ENCODE measurements around the gene PARD3B. TPM values are rescaled to one million over a fixed set of nuclear protein-coding genes. Genes with fewer than 3 reads are reported as not detected.

Gene PARD3B
- total RNA-seq, 1 donor from 2014 or later = 6.8 TPM

GRCh38 chr2:205079173-205079572, 533.9 kb downstream of the PARD3B start:
- ATAC-seq (ENCODE audit: poor library complexity) (no peak), DNase-seq (no peak)
- intact Hi-C loops (cut with DNase I) = no loop called here

GRCh38 chr2:205086662-205087061, 541.4 kb downstream of the PARD3B start:
- DNase-seq = no peak
- no peak for ATAC-seq (ENCODE audit: poor library complexity)
- intact Hi-C loops (cut with DNase I) = no loop called here

- ATAC-seq (ENCODE audit: poor library complexity) (no peak), DNase-seq (no peak)
- intact Hi-C loops (cut with DNase I) = no loop called here
Measured at GRCh38 chr2:205087862-205088261, 542.6 kb downstream of the PARD3B start.

GRCh38 chr2:205089958-205090357, 544.7 kb downstream of the PARD3B start:
- no peak for ATAC-seq (ENCODE audit: poor library complexity)

DNA sequence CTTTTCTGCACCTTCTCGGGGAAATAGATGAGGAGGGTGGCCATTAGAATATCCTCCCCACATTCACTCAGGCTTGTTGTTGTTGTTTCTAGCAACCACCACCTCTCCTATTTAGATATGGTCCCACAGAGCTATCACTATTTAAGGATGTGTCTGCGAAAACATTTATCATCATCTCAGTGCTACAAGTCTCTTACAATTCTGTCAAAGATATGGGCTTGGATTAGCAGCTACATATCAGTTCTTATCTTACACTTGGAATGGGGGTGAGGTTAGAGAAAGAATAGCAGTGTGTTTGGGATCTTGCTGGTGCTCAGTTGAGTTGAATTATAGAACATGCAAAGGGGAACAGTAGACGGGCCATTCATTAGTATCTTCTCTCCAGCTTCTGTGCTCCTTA, 546.1 kb downstream of the PARD3B start:
- intact Hi-C loops (cut with DNase I) = no loop called here
- no peak for ATAC-seq (ENCODE audit: poor library complexity)
- no peak for DNase-seq

More at GRCh38 chr2:205089958-205090357, 544.7 kb downstream of the PARD3B start:
- DNase-seq = no peak
- intact Hi-C loops (cut with DNase I) = no loop called here

DNA sequence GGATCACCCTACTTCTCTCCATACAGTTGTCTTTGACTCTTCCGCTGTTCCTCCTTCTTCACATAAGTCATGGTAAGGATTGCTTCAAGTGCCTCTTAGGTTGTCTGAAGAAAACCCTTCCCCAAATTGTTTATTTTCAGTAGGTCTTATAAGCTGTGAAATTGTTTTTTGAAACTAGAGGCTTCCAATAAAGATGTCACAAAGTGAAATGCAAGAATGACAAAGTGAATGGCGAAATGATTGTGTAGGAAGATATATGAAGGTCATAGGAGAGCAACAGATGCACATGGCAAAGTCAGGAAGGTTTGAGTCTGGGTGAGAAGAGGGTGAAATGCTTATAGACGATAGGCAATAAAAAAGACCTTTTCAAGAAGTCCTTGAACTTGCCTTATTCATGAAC, 548.8 kb downstream of the PARD3B start:
- intact Hi-C loops (cut with DNase I) = no loop called here
- DNase-seq = no peak

GRCh38 chr2:205103699-205104098, 558.4 kb downstream of the PARD3B start:
- ATAC-seq (ENCODE audit: poor library complexity) (no peak), DNase-seq (no peak)
- intact Hi-C loops (cut with DNase I) = no loop called here

More for the DNA sequence above, 548.8 kb downstream of the PARD3B start:
- no peak for ATAC-seq (ENCODE audit: poor library complexity)

GRCh38 chr2:205107810-205108209, 562.5 kb downstream of the PARD3B start:
- DNase-seq = no peak
- no peak for ATAC-seq (ENCODE audit: poor library complexity)
- intact Hi-C loops (cut with DNase I) = no loop called here

- DNase-seq = no peak
- intact Hi-C loops (cut with DNase I) = no loop called here
- ATAC-seq (ENCODE audit: poor library complexity) = no peak
Measured at GRCh38 chr2:205115511-205115910, 570.2 kb downstream of the PARD3B start.

- ATAC-seq (ENCODE audit: poor library complexity) = no peak
- DNase-seq = no peak
- intact Hi-C loops (cut with DNase I) = no loop called here
Measured at GRCh38 chr2:205117125-205117524, 571.9 kb downstream of the PARD3B start.

- no peak for DNase-seq
- ATAC-seq (ENCODE audit: poor library complexity) = no peak
- intact Hi-C loops (cut with DNase I) = no loop called here
Measured at GRCh38 chr2:205119136-205119535, 573.9 kb downstream of the PARD3B start.

DNA sequence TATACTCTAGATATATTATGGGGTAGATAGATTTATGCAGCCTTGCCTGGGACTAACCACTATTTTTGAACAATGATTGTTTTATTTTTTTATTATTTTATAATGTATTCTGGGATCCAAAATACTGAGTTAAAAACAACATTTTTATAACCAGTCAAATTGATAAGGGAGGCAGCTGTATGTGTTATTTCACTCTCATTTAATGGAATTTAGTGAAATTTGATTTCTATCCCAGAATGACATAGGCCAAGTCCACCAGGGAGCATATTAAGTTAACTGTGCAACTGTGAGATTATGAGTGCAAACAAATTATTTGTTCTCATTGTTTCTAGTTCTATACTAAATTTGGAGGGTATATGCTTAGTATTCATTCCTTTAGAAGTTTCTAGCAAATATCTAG, 583.5 kb downstream of the PARD3B start:
- ATAC-seq (ENCODE audit: poor library complexity) (no peak), DNase-seq (no peak)
- intact Hi-C loops (cut with DNase I) = no loop called here

DNA sequence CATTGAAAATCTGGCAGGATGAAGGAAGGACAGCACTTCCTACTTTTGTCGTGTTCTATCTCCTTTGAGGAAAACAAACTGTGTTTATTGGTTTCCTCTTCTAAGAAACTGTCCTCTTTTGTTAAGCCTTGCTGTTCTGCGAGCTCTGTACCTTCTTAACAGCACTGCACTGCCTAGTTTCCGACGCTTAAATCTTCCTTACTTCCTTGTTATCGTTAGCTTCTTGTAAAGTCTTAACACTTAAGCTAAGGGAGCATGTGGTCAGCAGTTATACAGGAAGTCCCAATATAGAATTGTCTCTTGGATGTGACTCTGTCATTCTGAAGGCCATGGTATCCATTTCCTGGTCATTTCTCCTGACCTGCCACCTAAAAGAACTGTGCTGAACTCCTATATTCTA, 584.3 kb downstream of the PARD3B start:
- intact Hi-C loops (cut with DNase I) = no loop called here
- DNase-seq (no peak), ATAC-seq (ENCODE audit: poor library complexity) (no peak)

- no peak for DNase-seq
- intact Hi-C loops (cut with DNase I) = no loop called here
Measured at GRCh38 chr2:205130111-205130829, 585.0 kb downstream of the PARD3B start.

DNA sequence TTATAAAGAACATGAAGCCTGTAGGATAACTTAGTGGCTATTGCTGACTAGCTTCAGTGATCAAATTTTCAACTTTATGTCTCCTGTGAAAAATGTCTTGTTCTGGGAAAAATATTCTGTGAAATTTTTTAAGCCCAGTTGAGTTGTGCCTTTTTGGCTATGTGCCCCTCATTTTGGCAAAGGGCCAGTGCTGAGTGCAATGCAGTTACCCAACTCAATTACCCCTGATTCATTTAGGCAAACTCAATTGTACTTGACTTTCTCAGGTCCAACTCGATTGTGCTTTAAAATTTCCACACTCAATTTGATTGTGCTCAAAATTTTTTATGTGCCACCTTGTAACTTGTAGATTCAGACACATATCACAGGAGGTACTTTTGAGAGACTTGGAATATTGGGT, 588.3 kb downstream of the PARD3B start:
- intact Hi-C loops (cut with DNase I) = no loop called here
- peak; percentile 55 for DNase-seq
- no peak for ATAC-seq (ENCODE audit: poor library complexity)

More at GRCh38 chr2:205130111-205130829, 585.0 kb downstream of the PARD3B start:
- no peak for ATAC-seq (ENCODE audit: poor library complexity)

DNA sequence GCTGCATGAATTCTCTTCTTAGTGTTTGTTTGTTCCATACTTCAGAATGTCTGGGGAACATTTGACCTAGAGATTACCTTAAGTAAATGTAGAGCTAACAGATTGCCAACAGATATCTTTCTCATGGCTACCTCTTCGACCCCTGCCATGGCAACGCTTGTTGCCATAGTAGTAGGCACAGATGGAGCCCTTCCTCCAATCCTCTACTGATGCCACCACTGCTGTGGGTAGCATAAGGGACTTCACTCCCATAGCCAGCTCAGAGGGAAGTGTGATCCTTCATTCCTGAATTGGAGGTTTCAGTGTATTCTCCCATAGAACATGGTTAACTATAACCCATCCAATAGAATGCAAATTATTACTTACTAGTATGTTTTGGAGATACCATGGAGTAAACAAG, 593.5 kb downstream of the PARD3B start:
- DNase-seq = no peak
- intact Hi-C loops (cut with DNase I) = no loop called here
- ATAC-seq (ENCODE audit: poor library complexity) = no peak

- intact Hi-C loops (cut with DNase I) = no loop called here
- ATAC-seq (ENCODE audit: poor library complexity) = no peak
- DNase-seq = peak; percentile 44
Measured at GRCh38 chr2:205139822-205140463, 594.7 kb downstream of the PARD3B start.

DNA sequence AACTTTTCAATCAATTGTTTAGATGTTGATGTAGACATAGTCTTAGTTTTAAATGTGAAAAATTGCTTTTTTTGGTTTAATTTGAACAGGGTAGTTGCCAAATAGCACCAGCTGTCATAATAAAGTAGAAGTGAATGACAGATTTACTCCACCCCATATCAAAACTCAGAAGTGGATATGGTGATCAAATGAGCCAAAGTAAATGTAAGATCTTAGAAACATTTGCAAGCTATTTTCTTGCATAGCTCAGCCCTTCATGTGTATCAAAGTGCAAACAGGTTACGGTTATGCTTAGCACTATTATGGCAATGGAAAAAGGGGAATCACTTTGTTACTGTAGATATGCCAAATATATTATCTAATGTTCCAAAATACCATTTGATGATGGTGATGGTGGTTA, 596.1 kb downstream of the PARD3B start:
- intact Hi-C loops (cut with DNase I) = no loop called here
- no peak for DNase-seq
- ATAC-seq (ENCODE audit: poor library complexity) = no peak

GRCh38 chr2:205145888-205146287, 600.6 kb downstream of the PARD3B start:
- intact Hi-C loops (cut with DNase I) = no loop called here

GRCh38 chr2:205148755-205149154, 603.5 kb downstream of the PARD3B start:
- ATAC-seq (ENCODE audit: poor library complexity) (no peak), DNase-seq (no peak)
- intact Hi-C loops (cut with DNase I) = no loop called here

More at GRCh38 chr2:205145888-205146287, 600.6 kb downstream of the PARD3B start:
- ATAC-seq (ENCODE audit: poor library complexity) (no peak), DNase-seq (no peak)
